ENCODE data around the gene ECT2.

GRCh38 chr3:172813462-172813861 is 62.9 kb downstream of the ECT2 start:
- no peak for TF ChIP-seq CTCF (conservative IDR thresholded peaks at IDR 0.05; ENCODE audit: low read depth, low read length)
- no peak for TF ChIP-seq EZH2 (IDR thresholded peaks at IDR 0.05; ENCODE audit: borderline replicate concordance, low read depth, low read length, poor library complexity, severe bottlenecking)

Measured in A673 (cell line).